ENCODE data around the gene IRAK3.

Gene IRAK3, protein sequence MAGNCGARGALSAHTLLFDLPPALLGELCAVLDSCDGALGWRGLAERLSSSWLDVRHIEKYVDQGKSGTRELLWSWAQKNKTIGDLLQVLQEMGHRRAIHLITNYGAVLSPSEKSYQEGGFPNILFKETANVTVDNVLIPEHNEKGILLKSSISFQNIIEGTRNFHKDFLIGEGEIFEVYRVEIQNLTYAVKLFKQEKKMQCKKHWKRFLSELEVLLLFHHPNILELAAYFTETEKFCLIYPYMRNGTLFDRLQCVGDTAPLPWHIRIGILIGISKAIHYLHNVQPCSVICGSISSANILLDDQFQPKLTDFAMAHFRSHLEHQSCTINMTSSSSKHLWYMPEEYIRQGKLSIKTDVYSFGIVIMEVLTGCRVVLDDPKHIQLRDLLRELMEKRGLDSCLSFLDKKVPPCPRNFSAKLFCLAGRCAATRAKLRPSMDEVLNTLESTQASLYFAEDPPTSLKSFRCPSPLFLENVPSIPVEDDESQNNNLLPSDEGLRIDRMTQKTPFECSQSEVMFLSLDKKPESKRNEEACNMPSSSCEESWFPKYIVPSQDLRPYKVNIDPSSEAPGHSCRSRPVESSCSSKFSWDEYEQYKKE

DNA sequence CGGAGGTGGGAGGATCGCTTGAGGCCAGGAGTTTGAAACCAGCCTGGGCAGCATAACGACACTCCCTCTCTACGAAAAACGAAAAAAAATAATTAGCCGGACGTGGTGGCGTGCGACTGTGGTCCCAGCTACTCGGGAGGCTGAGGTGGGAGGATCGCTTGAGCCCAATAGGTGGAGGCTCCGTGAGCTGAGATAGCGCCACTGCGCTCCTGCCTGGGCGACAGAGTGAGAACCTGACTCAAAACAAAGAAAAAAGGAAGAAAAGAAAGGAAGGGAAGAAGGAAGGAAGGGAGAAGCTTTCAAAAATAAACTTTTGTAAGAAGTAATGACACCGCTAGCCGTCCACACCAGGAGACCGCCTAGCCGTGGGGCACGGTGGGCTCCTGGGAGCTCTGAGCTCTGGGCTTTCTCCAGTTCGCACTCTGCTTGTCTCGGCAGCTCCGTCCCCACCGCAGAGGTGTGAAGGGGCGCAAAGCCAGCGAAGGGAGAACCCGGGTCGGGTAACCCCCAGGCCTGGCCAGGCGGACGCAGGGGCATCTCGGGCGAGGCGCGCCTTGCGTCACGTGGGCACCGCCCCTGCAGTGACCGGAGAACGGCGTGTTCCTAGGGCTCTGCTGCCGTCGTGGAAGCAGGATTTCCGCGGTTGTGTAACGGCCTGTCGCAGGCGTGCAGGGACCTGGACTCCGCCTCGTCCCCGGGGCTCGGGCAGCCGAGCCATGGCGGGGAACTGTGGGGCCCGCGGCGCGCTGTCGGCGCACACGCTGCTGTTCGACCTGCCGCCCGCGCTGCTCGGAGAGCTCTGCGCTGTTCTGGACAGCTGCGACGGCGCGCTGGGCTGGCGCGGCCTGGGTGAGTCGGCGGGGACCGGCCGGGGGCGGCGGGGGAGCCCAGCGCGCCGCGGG lies at the start of gene IRAK3:
Gene IRAK3 (plus strand): TSS at position 631 of the 902 bp plus-strand sequence. CDS start 86 bp downstream, at position 717.
- DNase-seq (ENCODE audit: low read depth, low spot score): peak; percentile 63

DNA sequence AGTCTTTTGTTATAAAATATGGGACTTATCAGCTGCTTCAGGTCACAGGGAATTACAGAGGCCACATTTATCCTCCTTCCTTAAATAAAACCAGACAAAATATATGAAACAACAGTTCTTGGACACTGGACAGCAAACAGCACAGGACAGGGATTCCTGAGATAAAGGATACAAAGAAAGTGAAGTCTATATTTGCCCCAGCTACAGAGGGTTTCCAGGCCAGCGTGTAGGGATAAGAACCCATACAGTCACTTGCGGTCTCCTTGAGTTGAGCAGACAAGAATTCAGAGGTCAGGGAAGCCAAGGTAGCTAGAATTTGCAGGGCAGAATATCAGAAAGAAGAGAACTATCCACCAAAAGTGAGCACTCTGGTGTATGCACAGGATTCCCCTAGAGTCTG lies 49.7 kb upstream of the IRAK3 start:
- DNase-seq (ENCODE audit: low read depth, low spot score): no peak

DNA sequence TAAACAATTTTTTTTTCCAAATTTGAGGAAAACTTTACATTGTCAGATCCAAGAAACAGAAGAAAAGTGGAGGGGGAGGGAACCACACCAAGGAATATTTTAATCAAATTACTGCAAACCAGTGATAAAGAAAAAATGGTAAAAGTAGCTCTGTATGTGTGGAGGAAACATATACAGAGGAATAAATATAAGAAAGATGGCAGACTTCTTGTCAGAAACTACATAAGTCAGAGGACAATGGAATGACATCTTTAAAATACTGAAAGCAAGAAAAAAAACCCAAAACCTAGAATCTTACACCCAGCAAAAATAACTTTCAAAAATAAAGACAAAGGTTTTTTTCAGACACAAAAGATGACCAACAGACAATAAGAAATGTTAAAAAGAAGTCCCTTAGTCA lies 48.3 kb upstream of the IRAK3 start:
- DNase-seq (ENCODE audit: low read depth, low spot score): no peak

DNA sequence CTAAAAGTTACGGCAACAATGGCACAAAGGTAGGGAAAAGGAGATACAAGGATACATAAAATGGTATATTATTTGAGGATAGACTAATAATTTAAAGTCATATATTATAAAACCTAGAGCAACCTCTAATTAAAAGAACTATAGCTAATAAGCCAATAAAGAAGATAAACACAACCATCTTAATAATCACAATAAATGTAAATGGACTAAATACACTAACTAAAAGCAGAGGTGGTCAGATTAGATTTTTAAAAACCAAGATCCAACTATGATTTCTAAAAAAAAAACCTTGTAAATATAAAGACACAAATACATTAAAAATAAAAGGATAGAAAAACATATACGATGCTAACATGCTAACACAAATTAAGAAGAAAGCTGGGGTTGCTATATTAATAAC lies 47.7 kb upstream of the IRAK3 start:
- no peak for DNase-seq (ENCODE audit: low read depth, low spot score)

DNA sequence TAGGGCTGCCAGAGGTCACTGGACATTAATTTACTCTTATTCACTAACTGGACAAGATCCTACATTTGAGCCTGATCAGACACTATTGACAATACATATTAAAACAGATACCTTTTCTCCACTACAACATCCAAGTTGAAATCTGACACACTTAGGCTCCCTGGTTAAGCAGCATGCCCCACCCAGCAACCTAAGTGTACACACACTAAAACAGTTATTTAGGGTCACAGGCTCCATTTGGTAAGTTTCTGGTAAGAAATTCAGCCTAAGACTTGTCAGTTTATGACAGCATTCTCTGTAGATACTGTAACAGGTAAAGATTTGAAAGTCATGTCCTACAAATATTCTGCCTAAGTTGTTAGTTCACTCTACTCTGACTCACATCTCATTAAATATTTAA lies 46.2 kb upstream of the IRAK3 start:
- no peak for DNase-seq (ENCODE audit: low read depth, low spot score)

DNA sequence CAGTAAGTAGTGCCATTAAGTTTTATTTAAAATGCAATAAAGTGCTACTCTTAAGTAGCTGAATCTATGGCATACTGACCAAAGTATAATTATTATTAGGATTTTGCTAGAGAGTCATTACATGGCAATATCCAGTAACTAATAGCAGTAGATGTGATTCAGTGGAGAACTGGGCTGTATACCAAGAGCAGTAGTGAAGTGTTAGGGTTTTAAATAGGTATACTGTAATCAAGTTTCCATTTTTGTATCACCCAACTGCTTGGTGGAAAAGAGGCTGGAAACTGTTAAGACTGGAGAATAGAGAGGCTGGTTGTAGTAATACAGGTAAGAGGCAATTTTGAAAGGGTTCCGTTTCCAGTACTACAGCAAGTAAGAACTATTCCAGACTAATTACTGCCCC lies 45.1 kb upstream of the IRAK3 start:
- DNase-seq (ENCODE audit: low read depth, low spot score): no peak

DNA sequence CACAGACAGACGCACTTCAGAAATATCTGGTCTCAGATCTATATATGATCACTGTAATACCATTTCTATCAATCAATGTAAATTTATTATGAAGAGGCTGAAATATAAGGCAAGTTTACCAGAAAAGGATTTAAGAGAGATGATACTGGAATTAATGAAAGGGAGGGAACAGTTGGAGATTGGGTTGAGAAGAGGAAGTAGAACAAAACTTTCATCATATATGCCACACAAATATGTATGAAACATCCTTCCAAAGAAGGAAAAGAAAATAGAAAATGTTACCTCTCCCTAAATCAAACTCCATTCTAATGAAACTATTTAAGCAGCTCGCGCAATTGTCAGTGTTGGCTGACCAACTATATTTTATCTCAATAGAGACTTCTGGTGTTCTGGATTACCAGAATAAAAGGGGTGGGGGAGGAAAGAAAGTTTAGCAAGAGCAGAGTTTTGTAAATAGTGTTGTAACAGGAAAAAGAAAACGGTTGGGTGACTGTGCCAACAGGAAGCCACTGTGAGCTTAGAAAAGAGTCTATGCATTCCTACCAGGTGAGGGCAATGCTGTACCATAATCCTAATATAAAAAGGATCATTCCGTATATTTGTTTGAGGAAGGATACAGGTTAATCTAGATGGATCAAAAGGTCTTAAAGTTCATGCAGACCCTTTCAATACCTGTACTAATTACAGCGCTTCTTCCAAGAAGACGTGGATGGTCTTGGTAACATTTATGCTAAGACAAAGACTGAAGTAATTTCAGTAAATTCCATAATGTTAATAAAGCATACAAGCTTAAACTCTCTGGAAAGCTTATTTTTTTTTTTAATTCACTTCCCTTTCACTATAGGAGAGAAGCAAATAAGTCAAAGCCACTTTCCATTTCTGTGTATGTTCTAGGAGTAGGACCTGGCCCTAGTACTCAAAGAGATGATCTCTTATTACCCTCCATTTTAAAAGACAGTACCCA lies 43.9 kb upstream of the IRAK3 start:
- peak; percentile 70 for DNase-seq (ENCODE audit: low read depth, low spot score)

DNA sequence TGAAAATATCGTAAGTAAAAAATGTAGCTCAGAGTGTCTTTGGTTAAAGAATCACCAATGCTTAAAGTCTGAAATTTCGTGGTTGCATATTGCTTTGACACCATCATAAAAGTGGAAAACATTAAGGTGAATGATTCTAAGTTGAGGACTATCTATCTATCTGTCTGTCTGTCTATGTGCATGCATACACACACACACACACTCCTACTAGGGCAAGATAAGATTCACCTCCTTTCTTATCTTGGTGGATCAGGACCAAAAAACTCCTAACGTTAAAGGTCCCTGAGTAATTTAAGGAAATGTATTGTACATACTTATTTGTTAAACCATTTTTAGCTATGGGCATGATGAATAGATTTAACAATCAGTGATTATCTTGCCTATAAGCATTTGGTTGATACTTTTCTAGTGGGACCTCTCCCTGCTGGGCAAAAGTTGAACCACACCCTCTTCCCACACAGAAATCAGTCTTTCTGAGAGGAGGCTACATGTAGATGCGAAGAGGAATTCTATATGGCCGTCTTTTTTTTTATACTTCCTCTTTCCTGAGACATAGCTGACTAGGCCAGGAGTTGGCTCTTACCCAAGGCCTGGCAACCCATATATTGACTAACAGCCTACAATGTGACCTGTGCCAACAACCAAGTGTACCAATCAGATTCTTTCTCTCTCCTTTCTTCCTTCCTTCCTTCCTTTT lies 39.2 kb upstream of the IRAK3 start:
- no peak for DNase-seq (ENCODE audit: low read depth, low spot score)

DNA sequence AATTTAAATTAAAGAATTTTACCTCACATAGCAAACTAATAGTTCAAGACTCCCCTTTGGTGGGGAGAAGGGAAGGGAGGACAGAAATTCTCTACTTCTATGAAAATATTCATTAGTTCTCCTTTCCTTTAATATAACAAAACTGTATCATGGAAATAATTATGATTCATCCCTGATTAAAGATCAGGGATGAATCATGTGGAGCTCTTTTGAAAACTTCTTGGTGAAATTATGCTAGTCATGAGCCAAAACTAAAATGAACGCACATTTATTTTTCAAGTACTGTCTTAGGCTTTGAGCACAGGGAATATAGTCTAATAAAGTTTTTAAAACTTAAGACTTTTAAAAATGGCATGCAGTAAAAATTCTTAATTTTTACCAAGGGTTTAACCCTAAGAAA lies 36.3 kb upstream of the IRAK3 start:
- DNase-seq (ENCODE audit: low read depth, low spot score): no peak

DNA sequence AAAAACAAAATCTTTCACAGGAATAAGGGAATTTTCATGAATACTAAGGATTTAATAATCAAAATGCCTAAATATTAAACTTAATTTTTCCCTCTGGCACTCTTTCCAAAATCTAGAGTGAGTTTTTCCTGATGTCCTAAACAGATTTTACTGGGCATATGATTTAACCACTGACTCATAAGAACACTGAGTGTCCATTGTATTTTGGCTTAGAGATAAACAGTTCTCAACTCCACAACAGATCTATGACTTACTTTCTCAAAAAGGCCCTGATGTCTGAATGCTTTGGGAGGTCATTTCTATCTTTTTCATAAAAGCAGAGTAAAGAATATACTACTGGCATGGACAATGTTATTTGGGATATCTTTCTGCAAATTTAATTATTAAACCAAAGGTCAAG lies 34.2 kb upstream of the IRAK3 start:
- DNase-seq (ENCODE audit: low read depth, low spot score): no peak

DNA sequence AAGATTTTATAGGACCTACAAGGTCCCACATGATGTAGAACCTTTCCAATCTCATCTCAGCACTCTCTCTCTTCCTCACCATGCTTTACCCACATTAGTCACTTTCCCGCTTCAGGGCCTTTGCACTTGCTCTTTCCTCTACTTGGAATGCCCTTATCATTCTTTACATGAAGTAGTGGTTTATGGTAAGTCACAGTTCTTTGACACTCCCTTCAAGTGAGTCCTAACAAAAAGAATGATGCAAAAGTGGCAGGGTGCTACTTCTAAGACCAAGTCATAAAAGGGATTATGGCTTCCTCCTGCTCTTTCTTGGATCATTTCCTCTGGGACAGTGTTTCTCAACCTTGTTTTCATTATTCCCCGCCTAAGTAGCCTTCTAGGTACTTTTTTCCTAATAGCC lies 32.4 kb upstream of the IRAK3 start:
- DNase-seq (ENCODE audit: low read depth, low spot score): no peak

DNA sequence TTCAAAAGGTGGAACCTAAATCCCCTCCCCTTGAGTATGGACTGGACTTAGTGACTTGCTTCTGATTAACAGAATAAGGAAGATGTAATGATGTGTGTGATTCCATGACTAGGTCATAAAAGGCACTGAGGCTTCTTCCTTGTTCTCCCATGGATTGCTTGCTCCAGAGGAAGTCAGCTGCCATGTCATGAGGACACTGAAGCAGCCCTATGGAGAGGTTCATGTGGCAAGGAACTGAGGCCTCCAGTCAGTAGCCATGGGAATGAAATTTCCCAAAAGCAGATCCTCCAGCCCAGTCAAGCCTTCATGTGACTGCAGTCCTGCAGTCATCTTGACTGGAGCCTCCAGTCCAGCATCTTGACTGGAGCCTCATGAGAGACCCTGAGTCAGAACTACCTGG lies 29.9 kb upstream of the IRAK3 start:
- no peak for DNase-seq (ENCODE audit: low read depth, low spot score)

DNA sequence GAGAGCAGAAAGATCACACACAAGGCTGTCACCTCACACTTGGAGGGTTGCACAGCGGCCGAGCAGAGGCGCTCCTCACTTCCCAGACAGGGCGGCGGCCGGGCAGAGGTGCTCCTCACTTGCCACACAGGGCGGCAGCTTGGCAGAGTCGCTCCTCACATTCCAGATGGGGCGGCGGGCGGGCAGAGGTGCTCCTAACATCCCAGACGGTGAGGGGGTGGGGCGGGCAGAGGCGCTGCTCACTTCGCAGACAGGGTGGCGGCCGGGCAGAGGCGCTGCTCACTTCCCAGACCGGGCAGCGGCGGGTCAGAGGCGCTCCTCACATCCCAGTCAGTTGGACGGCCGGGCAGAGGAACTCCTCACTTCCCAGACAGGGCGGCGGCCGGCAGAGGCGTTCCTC lies 28.3 kb upstream of the IRAK3 start:
- DNase-seq (ENCODE audit: low read depth, low spot score): no peak

DNA sequence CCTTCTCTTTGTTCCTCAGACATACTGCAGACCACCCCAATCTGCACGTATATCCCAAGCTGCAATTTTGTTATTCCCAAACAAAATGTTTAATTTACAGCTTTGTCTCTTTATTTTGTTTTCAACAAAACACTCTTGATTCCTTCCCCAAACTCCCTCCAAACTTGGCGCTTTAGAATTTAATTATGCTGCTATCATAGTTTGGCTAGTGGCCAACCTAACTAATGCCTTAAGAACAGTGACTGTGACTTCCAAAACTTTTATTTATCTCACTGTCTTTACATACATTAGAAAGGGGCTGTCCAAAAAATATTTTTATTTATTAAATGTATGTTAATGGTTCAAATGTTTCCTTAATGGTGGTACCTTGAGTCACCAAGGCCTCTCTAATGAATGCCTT lies 26.3 kb upstream of the IRAK3 start:
- DNase-seq (ENCODE audit: low read depth, low spot score): no peak

DNA sequence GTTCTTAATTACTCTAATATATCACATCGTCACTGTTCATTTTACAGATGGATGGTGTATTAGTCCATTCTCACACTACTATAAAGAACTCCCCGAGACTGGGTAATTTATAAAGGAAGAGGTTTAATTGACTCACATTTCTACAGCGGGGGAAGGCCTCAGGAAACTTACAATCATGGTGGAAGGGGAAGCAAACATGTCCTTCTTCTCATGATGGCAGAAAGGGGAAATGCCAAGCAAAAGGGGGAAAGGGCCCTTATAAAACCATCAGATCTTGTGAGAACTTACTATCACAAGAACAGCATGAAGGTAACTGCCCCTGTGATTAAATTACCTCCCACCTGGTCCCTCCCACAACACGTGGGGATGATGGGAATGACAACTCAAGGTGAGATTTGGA lies 25.7 kb upstream of the IRAK3 start:
- DNase-seq (ENCODE audit: low read depth, low spot score): no peak

DNA sequence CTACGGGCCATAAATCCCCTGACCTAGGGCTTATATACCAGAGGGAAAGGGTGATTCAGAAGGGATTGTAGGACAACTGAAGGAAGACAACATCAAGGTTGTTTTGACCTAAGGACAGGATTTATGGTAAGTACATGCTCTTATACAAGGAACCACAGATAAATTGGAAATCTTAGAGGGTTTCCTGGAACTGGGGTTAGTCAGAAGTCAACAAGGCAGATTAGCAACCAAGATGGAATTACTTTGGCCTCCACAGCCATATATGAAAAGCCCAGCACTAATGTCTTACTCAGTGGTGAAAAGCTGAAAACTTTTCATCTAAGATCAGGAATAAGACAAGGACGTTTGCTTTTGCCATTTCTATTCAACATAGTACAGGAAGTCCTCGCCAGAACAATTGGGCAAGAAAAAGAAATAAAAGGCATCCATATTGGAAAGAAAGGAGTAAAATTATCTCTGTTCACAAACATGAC lies 24.6 kb upstream of the IRAK3 start:
- DNase-seq (ENCODE audit: low read depth, low spot score): no peak

DNA sequence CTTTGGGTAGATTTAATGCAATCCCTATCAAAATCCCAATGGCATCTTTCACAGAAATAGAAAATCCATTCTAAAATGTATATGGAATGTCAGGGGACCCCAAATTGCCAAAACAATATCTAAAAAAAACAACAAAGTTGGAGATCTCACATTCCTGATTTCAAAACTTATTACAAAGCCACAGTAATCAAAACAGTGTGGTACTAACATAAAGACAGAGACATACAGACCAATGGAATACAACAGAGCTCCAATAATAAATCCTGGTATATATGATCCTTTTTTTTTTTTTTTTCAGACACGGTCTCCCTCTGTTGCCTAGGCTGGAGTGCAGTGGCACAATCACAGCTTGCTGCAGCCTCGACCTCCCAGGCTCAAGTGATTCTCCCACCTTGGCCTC lies 23.9 kb upstream of the IRAK3 start:
- no peak for DNase-seq (ENCODE audit: low read depth, low spot score)

DNA sequence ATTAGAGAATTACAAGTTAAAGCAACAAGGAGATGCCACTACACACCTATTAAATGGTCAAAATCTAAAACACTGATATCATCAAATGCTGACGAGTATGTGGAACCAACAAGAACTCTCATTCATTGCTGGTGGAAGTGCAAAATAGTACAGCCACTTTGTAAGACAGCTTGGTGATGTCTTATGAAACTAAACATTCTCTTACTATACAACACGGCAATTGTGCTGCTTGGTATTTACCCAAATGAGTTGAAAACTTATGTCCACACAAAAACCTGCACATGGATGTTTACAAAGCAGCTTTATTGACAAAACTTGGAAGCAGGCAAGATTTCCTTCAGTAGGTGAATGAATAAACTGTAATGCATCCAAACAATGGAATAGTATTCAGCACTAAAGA lies 22.5 kb upstream of the IRAK3 start:
- no peak for DNase-seq (ENCODE audit: low read depth, low spot score)

DNA sequence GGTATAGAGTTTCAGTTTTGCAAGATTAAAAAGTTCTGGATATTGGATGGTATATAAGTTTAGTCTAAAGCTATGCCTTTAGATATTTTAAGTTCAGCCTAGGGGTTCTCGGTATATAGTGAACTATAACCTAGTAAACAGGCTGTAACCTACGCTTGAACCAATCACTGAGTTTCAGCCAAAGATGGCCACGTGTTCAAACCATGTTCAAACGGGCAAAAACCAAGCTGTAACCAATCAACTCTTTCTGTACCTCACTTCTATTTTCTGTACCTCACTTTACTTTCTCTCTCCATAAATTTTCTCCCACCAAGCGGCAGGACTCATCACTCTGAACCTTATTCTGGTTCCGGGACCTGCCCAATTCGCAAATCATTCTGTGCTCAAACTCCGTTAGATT lies 20.6 kb upstream of the IRAK3 start:
- no peak for DNase-seq (ENCODE audit: low read depth, low spot score)
